B cell (primary cell): ENCODE results near the gene MYMK. TPM values are rescaled to one million over a fixed set of nuclear protein-coding genes. Genes with fewer than 3 reads are reported as not detected.

Experiments used
- ATAC-seq: fragments of 200-7000 bp; cut with Tn5 transposase; one replicate; pipeline ENCODE4 v1.10.0; 2021; ENCODE audit warnings: low read depth, mild to moderate bottlenecking, moderate number of reproducible peaks, moderate library complexity
- CTCF ChIA-PET: fragments of 350-600 bp; sonication (Branson Sonifier 250); formaldehyde crosslinking; loops from one replicate; lab custom pipeline; 2021; ENCODE audit warnings: antibody characterized with exemption, inconsistent platforms; lab: Charles Lee
- POLR2A ChIA-PET: fragments of 350-600 bp; sonication (Branson Sonifier 250); formaldehyde crosslinking; loops from one replicate; lab custom pipeline; 2021; ENCODE audit warnings: antibody characterized with exemption; lab: Charles Lee
- DNase-seq: peaks from one replicate; pipeline ENCODE4 v3.0.0; 2013
- H2AFZ ChIP-seq: 2 replicates; pipeline ENCODE4 v1.6.1; 2012; ENCODE audit warnings: mild to moderate bottlenecking, low read depth, low read length; ENCODE audit not compliant: insufficient read depth, poor library complexity, severe bottlenecking
- H3K27ac ChIP-seq, 2 donors: 1 replicate in 1 of 2; 2 replicates in 1 of 2; pipeline ENCODE4 v1.5.1; 2012 to 2013; ENCODE audit warnings: low read length in 2 of 2, mild to moderate bottlenecking in 2 of 2, moderate library complexity in 1 of 2
- H3K27me3 ChIP-seq, 4 experiments: fragments of 200-600 bp in 1 of 4; sonication (generic) in 1 of 4; replicated peaks in 1 of 4; 1 replicate in 2 of 4; 2 replicates in 2 of 4; pipeline versions ENCODE4 v1.6.1 to v1.7.0; 2013 to 2016; ENCODE audit warnings: low read length in 3 of 4, mild to moderate bottlenecking in 2 of 4, mixed read lengths in 1 of 4, moderate library complexity in 1 of 4; ENCODE audit not compliant: insufficient read depth in 4 of 4, control insufficient read depth in 3 of 4; ENCODE audit errors: control extremely low read depth in 1 of 4
- H3K36me3 ChIP-seq, 2 experiments: replicated peaks in 1 of 2; 1 replicate in 1 of 2; 2 replicates in 1 of 2; pipeline versions ENCODE4 v1.6.1 to v1.7.1; 2013; ENCODE audit warnings: low read length in 1 of 2; ENCODE audit not compliant: insufficient read depth in 2 of 2, control insufficient read depth in 1 of 2; ENCODE audit errors: control extremely low read depth in 1 of 2, extremely low read depth in 1 of 2
- H3K4me1 ChIP-seq, 2 donors: fragments of 200-600 bp in 1 of 2; sonication (generic) in 1 of 2; 1 replicate in 1 of 2; 2 replicates in 1 of 2; pipeline versions ENCODE4 v1.5.1 to v1.6.1; 2013 to 2017; ENCODE audit warnings: low read length in 2 of 2; ENCODE audit not compliant: control insufficient read depth in 2 of 2, insufficient read depth in 2 of 2
- H3K4me2 ChIP-seq: replicated peaks from 2 replicates; pipeline ENCODE3; 2012; ENCODE audit warnings: mild to moderate bottlenecking, low read depth, low read length; ENCODE audit not compliant: poor library complexity, severe bottlenecking
- H3K4me3 ChIP-seq, 5 experiments: fragments of 200-600 bp in 1 of 5; sonication (generic) in 1 of 5; 1 replicate in 3 of 5; 2 replicates in 2 of 5; pipeline versions ENCODE4 v1.5.1 to v1.7.0; 2011 to 2016; ENCODE audit warnings: low read length in 4 of 5, mild to moderate bottlenecking in 4 of 5, low read depth in 2 of 5, control low read depth in 1 of 5, moderate library complexity in 1 of 5; ENCODE audit not compliant: insufficient read depth in 1 of 5; ENCODE audit errors: control extremely low read depth in 1 of 5, extremely low read depth in 1 of 5
- H3K79me2 ChIP-seq: fragments of 200-600 bp; sonication (generic); one replicate; pipeline ENCODE4 v1.6.0; 2016; ENCODE audit warnings: low read length; ENCODE audit not compliant: control insufficient read depth, insufficient read depth
- H3K9ac ChIP-seq: fragments of 200-600 bp; sonication (generic); 2 replicates; pipeline ENCODE4 v1.6.1; 2017; ENCODE audit warnings: mild to moderate bottlenecking, low read length, moderate library complexity
- H3K9me3 ChIP-seq, 3 donors: one replicate each; pipeline versions ENCODE4 v1.6.1 to v1.7.1; 2013; ENCODE audit warnings: low read length in 2 of 3; ENCODE audit not compliant: control insufficient read depth in 2 of 3, insufficient read depth in 1 of 3; ENCODE audit errors: control extremely low read depth in 1 of 3
- H4K20me1 ChIP-seq: 2 replicates; pipeline ENCODE4 v1.6.0; 2012; ENCODE audit warnings: mild to moderate bottlenecking, low read length; ENCODE audit not compliant: insufficient read depth, control insufficient read depth, poor library complexity, severe bottlenecking
- H3K27ac Mint-ChIP-seq: one replicate; pipeline ENCODE4 v1.8.0; 2021; ENCODE audit warnings: mixed read lengths
- H3K27me3 Mint-ChIP-seq: one replicate; pipeline ENCODE4 v1.8.0; 2021; ENCODE audit warnings: mixed read lengths
- H3K4me1 Mint-ChIP-seq: one replicate; pipeline ENCODE4 v1.8.0; 2021; ENCODE audit warnings: mixed read lengths
- H3K4me3 Mint-ChIP-seq: one replicate; pipeline ENCODE4 v1.8.0; 2021; ENCODE audit warnings: mixed read lengths
- H3K9me3 Mint-ChIP-seq: one replicate; pipeline ENCODE4 v1.8.0; 2022; ENCODE audit warnings: mixed read lengths; ENCODE audit not compliant: insufficient read depth
- EZH2 ChIP-seq: IDR thresholded peaks from 2 replicates; pipeline ENCODE4 v1.6.1; 2012; ENCODE audit warnings: borderline replicate concordance, low read depth, mild to moderate bottlenecking, moderate library complexity, low read length; ENCODE audit not compliant: insufficient read depth, poor library complexity, severe bottlenecking
- WGBS: methylation state at CpG from one replicate; pipeline ENCODE4 v1.1.5; 2013; ENCODE audit warnings: missing lambda C conversion rate; ENCODE audit not compliant: insufficient coverage; 5-methylcytosine and 5-hydroxymethylcytosine counted together
- intact Hi-C: fragments of 100-400 bp; cut with micrococcal nuclease; formaldehyde crosslinking; loops from one replicate; pipeline ENCODE4 v1.10.0; 2022
- polyA plus RNA-seq: library from polyadenylated mRNA; depleted of rRNA; stranded (reverse); fragments of >200 nt; gene quantifications from 2 replicates; pipeline ENCODE4 v1.2.3, GENCODE V29; 2012
- total RNA-seq, 2 donors: library from RNA; stranded (reverse); fragments of 120-200 nt in 1 of 2; gene quantifications; 1 replicate in 1 of 2; 2 replicates in 1 of 2; pipeline versions ENCODE4 v1.2.3 to v1.2.4, GENCODE V29; 2013 to 2022
- TF ChIP-seq, protein P1 (sequence below): fragments of 200-600 bp; IDR thresholded peaks from one replicate; pipeline ENCODE4 v1.8.0; 2022; ENCODE audit warnings: antibody characterized with exemption, mild to moderate bottlenecking

The MYMK gene
- total and polyA plus RNA-seq, 2 donors (not counting 1 experiment from before 2014, with no cell fraction given), result not detected

DNA sequence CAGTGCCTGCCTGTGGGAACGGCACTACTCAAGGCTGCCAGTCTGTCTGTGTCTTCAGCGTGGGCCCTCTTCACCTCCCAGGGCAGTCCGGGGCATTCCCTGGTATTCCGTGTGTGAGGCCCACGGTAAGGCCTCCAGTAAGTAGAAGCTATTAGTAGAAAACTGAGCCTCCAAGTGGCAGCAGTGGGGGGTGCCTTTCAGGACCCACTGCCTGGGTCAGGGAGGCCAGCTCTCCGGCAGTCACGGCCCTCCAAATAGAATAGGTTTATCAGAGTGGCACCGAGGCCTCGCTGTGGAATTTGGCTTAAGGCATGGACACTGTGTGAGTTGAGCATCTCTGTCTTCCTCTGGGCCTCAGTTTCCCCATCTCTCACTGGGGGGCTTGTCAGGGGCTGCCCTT, 32.8 kb upstream of the MYMK start:
- H3K27ac Mint-ChIP-seq, result no peak overlapping the region

DNA sequence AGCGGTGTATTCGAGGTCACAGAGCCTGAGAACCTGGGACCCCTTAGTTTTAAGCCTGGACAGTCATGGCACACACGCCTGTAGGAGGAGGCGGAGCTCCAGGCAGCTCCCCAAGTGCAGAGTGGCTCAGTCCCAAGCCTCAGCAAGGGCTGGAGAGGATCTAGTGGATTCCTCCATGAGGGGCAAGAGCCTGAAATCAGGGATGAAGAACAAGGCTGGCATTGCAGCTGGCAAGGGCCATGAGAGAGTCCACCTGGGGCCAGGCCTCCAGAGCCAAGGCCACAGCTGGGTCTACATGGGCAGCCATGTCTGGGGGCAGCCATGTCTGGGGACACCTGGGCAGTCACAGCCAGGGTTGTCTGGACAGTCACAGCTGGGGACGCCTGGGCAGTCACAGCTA, 31.6 kb upstream of the MYMK start:
- POLR2A ChIA-PET, result no interaction called here
- TF ChIP-seq, protein P1, sequence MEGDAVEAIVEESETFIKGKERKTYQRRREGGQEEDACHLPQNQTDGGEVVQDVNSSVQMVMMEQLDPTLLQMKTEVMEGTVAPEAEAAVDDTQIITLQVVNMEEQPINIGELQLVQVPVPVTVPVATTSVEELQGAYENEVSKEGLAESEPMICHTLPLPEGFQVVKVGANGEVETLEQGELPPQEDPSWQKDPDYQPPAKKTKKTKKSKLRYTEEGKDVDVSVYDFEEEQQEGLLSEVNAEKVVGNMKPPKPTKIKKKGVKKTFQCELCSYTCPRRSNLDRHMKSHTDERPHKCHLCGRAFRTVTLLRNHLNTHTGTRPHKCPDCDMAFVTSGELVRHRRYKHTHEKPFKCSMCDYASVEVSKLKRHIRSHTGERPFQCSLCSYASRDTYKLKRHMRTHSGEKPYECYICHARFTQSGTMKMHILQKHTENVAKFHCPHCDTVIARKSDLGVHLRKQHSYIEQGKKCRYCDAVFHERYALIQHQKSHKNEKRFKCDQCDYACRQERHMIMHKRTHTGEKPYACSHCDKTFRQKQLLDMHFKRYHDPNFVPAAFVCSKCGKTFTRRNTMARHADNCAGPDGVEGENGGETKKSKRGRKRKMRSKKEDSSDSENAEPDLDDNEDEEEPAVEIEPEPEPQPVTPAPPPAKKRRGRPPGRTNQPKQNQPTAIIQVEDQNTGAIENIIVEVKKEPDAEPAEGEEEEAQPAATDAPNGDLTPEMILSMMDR, result no peak
- no peak for TF ChIP-seq EZH2
- ATAC-seq, result no peak

More for the DNA sequence above, 32.8 kb upstream of the MYMK start:
- WGBS, result 100% methylated on average over 8 of the region's 9 CpGs
- Histone ChIP-seq H3K9ac (no peak overlapping the region), H4K20me1 (no peaks in the 10 kb centered on the region), H3K79me2 (no peaks in the 10 kb centered on the region), H3K4me3 (no peak overlapping the region), H3K4me1 (peaks cover 13 to 17% of the 10 kb centered on the region in 2 donors), H2AFZ (no peak overlapping the region), H3K36me3 (no peaks in the 10 kb centered on the region), H3K27me3 (peaks cover 0 to 32% (median 4%) of the 10 kb centered on the region in 4 experiments), H3K27ac (no peak overlapping the region), H3K4me2 (peak overlapping the region; percentile 49), H3K9me3 (peaks cover 0 to 4% (median 0%) of the 10 kb centered on the region in 3 donors)
- Mint-ChIP-seq H3K4me1 (peaks cover 15% of the 10 kb centered on the region), H3K9me3 (no peaks in the 10 kb centered on the region), H3K4me3 (no peak overlapping the region), H3K27me3 (peaks cover 22% of the 10 kb centered on the region)
- ATAC-seq (no peak), DNase-seq (no peak)
- CTCF ChIA-PET, result no interaction called here
- TF ChIP-seq, protein P1, result no peak
- TF ChIP-seq EZH2, result no peak
- intact Hi-C loops, result no loop called here
- POLR2A ChIA-PET, result no interaction called here

More for the DNA sequence above, 31.6 kb upstream of the MYMK start:
- intact Hi-C loops, result no loop called here
- H3K79me2 ChIP-seq, result no peaks in the 10 kb centered on the region
- H3K9me3 Mint-ChIP-seq, result no peaks in the 10 kb centered on the region
- H3K4me2 ChIP-seq, result no peak overlapping the region
- H3K27me3 ChIP-seq, result peaks cover 0 to 32% (median 4%) of the 10 kb centered on the region in 4 experiments
- H3K4me1 Mint-ChIP-seq, result peaks cover 15% of the 10 kb centered on the region
- no peak overlapping the region for H3K4me3 ChIP-seq
- no peak overlapping the region for H3K27ac ChIP-seq
- no peak overlapping the region for H3K9ac ChIP-seq
- peaks cover 22% of the 10 kb centered on the region for H3K27me3 Mint-ChIP-seq
- peaks cover 13 to 17% of the 10 kb centered on the region in 2 donors for H3K4me1 ChIP-seq
- no peak for DNase-seq
- H4K20me1 ChIP-seq, result no peaks in the 10 kb centered on the region
- H3K4me3 Mint-ChIP-seq, result no peak overlapping the region
- WGBS, result 80% methylated on average over 5 of the region's 5 CpGs
- H3K9me3 ChIP-seq, result peaks cover 0 to 4% (median 0%) of the 10 kb centered on the region in 3 donors
- H2AFZ ChIP-seq, result no peak overlapping the region
- H3K27ac Mint-ChIP-seq, result no peak overlapping the region
- H3K36me3 ChIP-seq, result no peaks in the 10 kb centered on the region
- CTCF ChIA-PET, result no interaction called here
